Iris pigment epithelial cell (primary cell): ENCODE results near the gene FAAP100.

Experiments used
- DNase-seq: peaks from one replicate; pipeline ENCODE4 v3.0.0-alpha.2; 2011; ENCODE audit warnings: low read depth

Gene FAAP100

DNA sequence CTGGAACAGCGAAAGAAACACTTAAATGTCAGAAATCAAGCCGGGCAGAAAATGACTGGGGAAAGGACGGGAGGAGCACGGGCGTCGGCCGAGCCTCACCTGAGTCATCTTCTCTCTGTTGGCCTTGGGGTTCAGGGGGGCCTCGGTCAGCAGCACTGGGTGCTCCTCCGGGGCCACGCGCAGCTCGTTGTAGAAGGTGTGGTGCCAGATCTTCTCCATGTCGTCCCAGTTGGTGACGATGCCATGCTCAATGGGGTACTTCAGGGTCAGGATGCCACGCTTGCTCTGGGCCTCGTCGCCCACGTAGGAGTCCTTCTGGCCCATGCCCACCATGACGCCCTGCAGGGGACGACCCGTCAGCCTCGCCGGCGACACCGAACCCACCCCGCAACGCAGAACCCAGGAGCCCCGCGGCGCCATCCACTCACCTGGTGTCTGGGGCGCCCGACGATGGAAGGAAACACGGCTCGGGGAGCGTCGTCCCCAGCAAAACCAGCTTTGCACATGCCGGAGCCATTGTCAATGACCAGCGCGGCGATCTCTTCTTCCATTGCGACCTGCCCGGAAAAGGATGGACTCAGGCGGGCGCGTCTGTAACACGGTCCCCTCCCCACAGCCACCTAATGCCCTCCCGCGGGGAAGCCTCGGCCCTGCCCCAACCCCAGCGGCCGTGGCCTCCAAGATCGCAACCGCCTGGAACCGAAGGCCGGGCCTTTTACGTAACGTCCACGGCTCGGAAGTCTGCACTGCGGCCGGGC is 40.2 kb downstream of the FAAP100 start:
- peak; percentile 52 for DNase-seq

- peak; percentile 24 for DNase-seq
Observed at GRCh38 chr17:81511554-81511803, 40.7 kb downstream of the FAAP100 start.

- DNase-seq: peak; percentile 39
Observed at GRCh38 chr17:81510785-81511553, 41.2 kb downstream of the FAAP100 start.

DNA sequence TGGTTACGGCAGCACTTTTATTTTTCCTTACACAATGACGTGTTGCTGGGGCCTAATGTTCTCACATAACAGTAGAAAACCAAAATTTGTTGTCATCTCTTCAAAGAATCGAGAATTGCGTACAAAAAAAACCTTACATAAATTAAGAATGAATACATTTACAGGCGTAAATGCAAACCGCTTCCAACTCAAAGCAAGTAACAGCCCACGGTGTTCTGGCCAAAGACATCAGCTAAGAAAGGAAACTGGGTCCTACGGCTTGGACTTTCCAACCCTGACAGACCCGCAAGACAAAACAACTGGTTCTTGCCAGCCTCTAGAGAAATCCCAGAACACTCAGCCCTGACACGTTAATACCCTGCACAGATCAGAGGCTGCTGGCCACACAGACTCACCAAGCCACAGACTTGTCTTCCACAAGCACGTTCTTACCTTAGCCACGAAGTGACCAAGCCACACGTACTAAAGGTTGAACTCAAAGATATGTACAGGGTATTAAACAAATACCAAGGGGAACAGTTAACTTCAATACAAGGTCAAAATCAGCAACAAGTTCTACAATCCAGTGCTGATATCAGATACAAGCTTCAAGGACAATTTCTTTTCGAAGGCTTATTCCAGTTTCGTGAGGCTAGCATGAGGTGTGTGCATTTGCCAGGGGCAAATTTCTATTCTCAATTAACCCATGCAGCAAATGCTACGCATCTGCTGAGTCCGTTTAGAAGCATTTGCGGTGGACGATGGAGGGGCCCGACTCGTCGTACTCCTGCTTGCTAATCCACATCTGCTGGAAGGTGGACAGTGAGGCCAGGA is 42.0 kb downstream of the FAAP100 start:
- peak; percentile 29 for DNase-seq

- peak; percentile 35 for DNase-seq
Observed at GRCh38 chr17:81509207-81509971, 42.8 kb downstream of the FAAP100 start.

DNA sequence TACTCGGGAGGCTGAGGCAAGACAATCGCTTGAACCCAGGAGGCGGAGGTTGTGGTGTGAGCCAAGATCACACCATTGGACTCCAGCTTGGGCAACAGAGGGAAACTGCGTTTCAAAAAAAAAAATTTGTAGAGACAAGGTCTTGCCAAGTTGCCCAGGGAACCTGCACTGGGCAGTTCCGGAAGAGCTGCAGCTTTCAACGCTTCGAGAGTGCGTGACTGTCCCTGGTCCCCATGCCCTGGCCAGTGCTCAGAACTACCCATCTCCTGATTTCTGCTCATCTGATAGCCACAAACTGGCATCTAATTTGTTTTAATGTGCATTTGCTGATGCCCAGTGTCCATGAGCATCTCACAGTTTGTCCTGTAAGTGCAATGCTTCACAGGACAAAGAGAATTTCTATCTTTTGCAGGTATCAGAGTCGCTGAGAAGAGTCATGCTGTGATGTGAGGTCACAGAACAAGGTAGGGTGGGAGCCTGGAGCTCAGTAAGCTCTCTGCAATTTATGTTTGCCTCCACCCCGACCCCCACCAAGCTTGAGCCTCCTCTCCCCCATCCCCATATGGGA is 43.4 kb downstream of the FAAP100 start:
- DNase-seq: peak; percentile 41

DNA sequence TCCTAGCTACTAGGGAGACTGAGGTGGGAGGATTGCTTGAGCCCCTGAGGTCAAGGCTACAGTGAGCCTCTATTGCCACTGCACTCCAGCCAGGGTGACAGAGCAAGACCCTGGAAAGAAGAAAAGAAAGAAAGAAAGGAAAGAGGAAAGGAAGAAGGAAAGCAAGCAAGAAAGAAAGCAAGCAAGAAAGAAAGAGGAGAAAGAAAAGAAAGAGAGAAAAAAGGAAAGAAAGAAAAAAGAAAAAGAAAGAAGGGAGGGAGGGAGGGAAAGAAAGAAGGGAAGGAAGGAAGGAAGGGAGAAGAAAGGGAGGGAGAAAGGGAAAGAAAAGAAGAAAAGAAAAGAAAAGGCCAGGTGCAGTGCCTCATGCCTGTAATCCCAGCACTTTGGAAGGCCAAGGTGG is 48.5 kb downstream of the FAAP100 start:
- DNase-seq: no peak

GRCh38 chr17:81502471-81503017 is 49.6 kb downstream of the FAAP100 start:
- no peak for DNase-seq

DNA sequence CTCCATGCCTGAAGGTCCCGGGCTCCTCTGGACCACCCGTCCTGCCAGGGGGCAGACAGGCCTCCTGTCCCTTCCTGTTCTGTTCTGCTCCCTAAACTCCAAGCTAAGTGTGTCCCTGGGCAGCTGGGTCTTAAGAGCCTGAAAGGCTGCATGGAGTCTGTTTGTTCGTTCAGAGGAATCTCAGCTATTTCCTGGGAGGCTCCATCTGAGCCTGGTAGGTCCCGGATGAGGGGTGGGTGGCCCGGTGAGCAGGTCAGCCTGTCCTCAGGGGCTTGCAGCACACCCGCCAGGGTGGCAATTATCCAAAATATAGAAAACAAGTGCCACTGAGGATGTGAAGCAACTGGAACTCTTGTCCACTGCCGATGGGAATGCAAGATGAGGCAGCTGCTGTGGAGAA is 52.1 kb downstream of the FAAP100 start:
- peak; percentile 37 for DNase-seq

DNA sequence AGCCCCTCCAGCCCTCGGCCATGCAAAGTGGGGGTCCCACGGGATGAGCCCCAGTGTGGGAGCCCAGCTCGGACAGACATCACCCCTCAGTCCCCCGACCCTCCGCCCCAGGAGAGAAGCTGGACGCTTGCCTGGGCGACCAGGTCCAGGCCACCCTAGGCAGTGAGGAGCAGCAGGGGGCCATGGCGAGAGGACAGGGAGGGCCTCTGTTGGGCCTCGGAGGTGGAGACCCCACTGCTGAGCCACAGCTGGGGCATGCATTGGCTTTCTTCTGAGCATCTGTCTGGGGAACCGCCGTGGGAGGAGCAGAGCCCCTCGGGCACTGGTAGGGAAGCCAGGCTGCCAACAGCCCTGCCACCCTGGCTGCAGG is 52.6 kb downstream of the FAAP100 start:
- DNase-seq: no peak

DNA sequence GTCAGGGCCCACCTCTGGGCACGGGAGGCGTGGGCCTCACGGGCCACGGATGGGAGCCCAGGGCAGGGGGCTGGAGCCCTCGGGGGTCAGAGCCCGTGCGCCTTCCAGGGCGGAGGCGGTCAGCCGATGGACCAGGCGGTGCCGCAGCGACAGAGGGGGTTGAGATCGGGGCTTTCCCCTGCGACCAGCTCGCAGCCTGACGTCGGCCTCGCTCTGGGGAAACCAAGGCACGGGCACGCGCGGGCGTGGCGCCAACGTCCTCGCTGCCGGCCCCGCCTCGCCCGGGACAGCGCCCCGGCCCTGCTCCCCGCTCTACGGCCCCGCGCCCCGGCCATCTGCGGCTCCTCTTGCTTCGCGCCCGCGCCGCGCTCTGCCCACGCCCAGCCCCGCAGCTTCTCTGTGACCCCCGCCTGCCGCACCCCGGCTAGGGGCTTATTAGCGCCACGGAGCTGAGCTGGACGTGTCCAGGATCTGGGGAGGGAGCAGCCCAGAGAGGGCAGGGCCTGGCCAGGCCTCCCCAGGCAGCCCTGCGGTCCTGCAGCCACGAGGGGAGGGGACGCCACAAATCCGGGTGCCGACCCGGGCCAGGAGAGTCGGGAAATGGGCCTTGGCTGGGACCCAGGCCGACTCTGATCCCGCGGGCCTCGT is 53.1 kb downstream of the FAAP100 start:
- no peak for DNase-seq

- peak; percentile 44 for DNase-seq
Observed at GRCh38 chr17:81494626-81495377, 57.4 kb downstream of the FAAP100 start.

- no peak for DNase-seq
Observed at GRCh38 chr17:81493198-81494038, 58.7 kb downstream of the FAAP100 start.

- DNase-seq: no peak
Observed at GRCh38 chr17:81492706-81493105, 59.4 kb downstream of the FAAP100 start.

GRCh38 chr17:81492202-81492601 is 60.0 kb downstream of the FAAP100 start:
- DNase-seq: no peak

DNA sequence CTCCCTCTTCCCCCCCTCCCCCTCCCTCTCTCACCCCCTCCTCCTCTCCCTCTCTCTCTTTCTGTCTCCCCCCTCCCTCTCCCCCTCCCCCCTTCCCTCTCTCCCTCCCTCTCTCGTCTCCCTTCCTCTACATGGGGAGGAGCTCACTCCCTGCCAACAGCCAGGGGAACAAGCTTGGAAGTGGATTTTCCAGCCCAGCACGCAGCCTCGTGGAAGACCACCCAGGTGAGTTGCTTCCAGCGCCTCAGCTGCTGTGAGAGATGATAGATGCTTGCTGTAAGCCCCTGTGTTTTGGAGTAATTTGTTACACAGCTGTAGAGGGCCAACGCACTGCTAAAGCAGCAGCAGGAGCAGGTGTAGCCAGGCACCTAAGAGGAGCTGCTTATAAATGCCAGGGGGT is 60.4 kb downstream of the FAAP100 start:
- DNase-seq: no peak

DNA sequence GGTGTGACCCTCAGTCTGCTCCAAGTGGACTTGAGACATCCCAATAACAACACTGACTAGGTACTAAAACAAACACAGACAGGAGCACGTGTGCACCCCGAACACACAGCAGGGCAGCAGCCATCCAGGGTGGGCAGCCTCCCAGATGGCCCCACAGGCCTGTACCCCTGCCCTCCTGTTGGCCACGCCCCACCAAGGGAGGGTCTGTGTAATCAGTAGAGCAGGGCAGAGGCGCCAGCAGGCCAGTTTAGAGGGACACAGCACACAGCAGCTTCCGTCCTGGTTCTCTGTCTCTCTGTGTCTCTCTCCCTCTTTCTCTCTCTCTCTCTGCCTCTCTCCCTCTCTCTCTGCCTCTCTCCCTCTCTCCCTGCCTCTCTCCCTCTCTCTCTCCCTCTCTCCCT is 61.0 kb downstream of the FAAP100 start:
- no peak for DNase-seq

DNA sequence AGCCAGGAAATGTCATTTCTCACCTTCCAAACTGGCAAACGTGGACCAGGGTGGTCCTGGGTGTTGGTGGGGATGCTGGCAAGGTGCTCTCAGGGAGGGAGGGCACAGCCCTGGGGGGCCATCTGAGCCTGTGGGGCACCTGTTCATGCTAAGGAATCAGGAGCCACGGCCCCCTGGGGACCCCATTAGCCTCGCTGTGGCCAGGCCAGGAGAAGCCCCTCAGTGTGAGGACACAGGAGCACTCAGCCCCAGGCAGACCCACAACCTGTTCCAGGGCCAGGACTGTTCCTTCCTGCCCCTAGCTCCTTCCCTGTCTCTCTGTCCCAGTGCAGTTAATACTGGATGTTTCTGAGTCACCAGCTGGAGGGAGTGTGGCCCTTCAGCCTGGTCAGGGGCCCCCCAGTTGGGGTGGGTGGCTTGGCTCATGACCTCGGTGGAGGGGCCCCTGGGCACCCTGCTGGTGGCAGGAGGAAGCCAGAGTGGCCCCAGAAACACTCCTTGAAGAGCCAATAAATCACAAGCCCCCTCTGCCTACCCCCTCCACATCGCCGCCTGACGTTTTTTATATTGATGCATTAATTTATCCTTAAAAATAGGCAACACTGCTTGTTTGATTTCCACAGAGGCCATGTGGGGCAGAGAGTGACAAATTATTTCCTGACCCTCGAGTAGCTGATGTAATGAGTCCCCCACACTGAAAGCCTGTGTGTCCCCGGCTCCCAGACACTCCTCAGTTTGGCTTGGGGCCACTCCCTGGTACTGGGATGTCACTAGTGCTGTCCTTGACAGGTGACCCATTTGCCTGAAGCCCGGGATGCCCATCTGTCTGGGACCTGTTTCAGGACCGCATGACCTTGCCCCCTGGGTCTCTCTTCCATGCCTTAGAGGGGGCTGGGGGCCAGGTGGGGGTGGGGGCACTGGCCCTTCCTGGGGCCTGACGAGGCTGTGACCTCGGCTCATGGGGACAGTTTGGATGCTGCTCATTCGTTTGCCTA is 61.9 kb downstream of the FAAP100 start:
- no peak for DNase-seq
